EH (cell line): ENCODE results near the gene OR7D4.
A peak's percentile ranks its signal among the peaks of the same experiment; 100 is the strongest.
"Not testable (repeated sequence)": the region's sequence is repeated elsewhere in the genome, so short reads cannot be mapped to it uniquely, and the experiment has no call there.

Experiments used
- DNase-seq: peaks from one replicate; pipeline ENCODE4 v3.0.0-alpha.2; 2015; ENCODE audit warnings: low read depth

OR7D4 gene

DNA sequence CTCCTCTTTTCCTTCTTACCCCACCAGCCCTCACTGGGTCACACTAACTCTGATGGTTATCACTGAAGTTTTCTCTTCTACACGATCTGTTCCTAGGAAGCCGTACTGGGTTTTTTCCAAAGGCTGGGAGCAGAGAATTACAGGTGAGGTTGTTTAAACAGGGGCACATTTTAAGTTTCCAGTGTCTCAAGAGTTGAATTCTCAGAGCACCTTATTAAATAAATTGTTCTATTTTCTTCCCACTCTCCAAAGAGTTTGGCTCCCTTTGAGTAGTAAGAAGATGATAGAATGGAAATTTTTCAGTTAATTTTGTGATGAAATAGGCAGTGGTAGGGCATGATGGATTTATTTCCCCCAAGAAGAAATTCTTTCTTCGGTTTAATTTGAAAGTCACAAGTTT is at the start of gene OR7D4:
Gene OR7D4, minus strand, starts transcription at position 101 of the 400 bp plus-strand sequence. CDS start 4,752 bp downstream, outside the sequence.
- no peak for DNase-seq

DNA sequence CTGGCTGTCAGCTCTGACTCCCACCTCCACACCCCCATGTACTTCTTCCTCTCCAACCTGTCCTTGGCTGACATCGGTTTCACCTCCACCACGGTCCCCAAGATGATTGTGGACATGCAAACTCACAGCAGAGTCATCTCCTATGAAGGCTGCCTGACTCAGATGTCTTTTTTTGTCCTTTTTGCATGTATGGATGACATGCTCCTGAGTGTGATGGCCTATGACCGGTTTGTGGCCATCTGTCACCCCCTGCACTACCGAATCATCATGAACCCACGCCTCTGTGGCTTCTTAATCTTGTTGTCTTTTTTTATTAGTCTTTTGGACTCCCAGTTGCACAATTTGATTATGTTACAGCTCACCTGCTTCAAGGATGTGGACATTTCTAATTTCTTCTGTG is 31.8 kb upstream of the OR7D4 start:
- no peak for DNase-seq

DNA sequence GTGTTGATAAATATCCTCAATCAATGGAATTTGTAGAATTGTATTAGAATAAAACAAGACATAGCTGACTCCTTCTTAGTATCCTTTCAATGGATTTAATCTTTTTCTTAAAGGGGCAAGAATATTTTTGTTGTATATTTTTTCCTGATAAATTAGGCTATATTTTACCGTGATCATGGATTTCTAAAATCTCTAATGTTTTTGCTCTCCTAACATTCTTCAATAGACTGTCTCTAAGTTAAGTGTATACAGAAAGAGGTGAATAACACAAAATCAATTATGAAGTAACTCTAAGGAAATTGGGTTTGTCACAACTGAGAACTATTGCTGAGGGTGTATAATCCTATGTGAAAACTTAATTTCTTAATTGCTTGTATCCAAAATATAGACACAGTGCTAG is 31.2 kb upstream of the OR7D4 start, which contains the start of gene OR7E24:
Gene OR7E24, plus strand, starts transcription at position 301 of the 400 bp plus-strand sequence. CDS start 114 bp downstream, outside the sequence.
- DNase-seq = no peak

DNA sequence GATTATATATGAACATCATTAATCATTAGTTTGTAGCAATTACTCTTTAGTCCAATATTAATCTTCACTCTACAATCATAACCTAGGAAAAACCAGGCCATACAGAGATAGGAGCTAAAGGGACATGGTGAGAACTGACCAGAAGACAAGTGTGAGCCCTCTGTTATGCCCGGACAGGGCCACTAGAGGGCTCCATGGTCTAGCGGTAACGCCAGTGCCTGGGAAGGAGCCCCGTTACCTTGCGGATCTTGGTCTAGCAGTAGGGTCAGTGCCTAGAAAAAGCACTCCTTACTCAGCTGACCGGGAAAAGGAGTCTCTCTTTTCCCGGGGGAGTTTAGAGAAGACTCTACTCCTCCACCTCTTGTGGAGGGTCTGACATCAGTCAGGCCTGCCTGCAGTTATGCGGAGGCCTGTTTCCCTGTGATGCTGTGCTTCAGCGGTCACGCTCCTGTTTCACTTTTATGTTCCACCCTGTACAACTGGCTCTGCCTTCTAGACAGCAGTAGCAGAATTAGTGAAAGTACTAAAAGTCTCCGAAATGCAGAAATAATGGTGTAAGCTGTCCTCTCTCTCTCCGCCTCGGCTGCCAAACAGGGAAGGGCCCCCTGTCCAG is 13.8 kb downstream of the OR7D4 start:
- DNase-seq = peak; percentile 72

DNA sequence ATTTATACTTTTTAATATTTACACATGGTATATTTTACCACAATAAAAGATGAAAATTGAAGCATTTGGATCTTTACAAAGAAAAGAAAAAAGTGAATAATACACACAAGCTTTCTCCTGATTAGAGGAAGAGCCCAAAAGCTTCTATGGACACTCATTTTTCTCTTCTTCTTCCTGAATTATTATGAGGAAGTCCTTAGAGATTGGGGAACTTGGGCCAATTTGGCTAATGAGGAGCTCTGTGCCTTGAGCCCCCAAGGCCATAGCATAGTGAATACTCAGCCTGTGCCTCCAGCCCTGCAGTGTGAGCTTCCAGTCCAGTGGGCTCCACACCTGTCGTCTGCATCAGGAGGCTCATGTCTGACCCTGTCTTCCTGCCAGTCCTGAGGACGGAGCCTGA is 21.3 kb downstream of the OR7D4 start:
- DNase-seq = not testable (repeated sequence)

DNA sequence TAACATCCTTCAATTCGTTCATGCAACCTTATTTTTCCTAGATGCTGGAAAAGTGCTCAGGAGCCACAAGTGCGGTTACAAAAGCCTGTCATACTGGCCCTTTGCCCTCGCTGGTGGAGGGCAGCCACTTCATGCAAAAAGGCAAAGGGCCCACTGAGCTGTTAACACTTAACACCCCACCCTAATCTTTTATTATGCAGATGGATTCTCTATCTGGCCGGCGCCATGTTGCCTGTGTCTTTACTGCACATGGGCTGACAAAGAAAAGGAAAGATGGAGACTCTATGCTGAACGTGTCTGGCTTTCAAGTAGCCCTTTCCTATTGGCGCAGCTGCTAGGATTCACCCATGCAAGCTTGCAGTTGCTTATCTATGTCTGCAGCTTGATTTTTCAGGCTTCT is 29.9 kb downstream of the OR7D4 start:
- DNase-seq = no peak

DNA sequence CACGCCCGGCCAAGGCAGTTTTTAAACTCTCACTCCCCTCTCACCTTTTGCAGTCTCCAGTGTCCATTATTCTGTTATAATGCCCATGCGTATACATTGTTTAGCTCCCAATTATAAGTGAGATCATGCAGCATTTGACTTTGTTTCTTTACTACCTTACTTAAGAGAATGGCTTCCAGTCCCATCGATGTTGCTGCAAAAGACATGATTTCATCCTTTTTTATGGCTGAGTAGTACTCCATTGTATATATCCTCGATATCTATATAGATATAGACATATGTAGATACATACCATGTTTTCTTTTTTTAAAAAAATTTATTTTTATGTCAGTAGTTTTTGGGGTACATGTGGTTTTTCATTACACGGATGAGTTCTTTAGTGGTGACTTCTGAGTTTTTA is 32.2 kb downstream of the OR7D4 start:
- no peak for DNase-seq

DNA sequence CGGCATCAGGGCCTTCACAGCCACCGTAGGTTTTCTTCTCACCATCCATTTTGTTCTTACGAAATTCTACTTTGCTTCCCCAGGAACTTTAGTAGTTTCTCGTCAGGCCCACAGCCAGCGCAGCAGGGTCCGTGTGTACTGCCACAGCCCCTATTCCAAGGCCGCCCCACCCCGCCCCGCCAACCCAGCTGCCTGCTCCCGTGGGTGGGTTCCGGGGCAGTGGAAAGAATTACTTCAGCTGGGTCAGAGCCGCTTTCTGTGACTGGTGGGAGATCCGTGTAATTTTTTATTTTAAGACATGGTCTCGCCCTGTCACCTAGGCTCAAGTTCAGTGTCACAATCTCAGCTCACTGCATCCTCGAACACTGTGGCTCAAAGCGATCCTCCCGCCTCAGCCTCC is 36.4 kb downstream of the OR7D4 start:
- DNase-seq = no peak

DNA sequence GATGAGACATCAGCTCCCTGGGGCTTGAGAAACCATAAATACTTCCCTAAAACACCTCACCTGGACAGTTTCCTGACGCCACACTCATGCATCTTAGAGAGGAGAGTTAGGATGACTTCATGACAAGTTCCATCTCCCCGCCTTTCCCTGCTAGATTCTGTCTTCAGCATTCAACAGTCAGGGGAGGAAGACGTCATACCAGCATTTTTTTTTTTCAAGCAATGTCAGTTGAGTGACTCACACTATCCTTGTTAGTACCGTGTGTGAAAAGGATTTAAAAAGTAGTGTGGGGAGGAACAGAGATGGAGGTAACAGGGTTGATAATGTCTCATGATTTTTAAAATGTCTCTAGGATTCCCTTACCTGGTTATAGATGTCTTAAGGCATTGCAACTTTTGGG is 40.5 kb downstream of the OR7D4 start, which contains the start of gene OR7D2:
Gene OR7D2, plus strand, starts transcription at position 79 of the 400 bp plus-strand sequence. CDS start 6,803 bp downstream, outside the sequence.
- DNase-seq = no peak

DNA sequence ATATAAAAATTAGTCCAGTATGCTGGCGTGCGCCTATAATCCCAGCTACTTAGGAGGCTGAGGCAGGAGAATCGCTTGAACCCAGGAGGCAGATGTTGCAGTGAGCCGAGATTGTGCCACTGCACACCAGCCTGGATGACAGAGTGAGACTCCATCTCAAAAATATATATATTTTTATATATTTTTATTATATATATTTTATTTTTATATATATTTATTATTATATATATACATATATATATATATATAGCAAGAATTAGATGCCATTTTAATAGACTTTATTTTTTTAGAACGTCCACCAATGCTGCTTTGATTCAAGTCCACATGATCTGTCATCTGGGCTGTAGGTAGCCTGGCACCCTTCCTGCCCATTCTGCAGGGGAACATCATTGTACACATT is 44.1 kb downstream of the OR7D4 start:
- DNase-seq = no peak

DNA sequence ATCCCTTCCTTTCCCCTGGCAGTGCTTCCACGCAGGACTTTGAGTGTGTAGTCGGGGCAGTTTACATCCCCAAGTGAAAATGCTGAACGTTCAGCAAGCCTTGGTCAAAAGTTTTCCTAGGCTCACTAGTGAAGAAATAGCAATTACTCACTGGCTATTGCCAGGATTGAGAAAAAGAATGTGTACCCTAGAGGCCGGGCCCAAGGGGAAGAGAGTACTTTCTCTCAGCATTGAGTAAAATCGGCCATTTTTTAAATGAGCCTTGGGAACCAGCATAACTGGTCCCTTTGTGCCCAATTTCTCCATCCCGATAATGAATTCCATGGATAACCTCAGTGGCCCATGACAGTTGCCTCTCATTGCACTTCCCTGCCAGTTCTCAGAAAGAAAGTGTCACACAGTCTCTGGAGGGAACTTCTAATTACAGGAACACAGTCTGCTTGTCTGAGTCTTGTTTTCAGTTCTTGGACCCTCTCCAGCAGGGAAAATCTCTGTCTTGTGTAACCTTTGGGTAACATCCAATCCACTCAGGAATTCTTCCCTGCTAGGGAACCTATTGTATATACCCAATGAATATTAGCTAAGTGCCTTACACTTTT is 47.9 kb downstream of the OR7D4 start:
- DNase-seq = peak; percentile 3

DNA sequence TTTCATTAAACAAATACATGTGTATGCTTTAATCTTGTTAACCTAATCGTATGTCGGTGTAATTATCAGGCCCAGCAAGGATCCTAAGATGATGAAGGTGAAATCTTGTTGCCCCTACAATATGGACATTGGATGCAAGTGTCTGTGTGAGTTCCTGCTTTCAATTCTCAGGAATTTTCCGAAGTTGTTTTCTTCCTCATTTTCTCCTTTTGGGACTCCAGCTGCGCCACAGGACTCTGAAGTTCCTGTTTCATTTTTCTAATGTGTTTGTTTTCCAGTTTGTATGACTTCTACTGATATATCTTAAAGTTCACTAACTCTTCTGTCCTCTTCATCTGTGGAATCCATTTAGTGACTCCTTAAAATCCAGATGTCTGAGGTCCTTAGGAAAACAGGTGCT is 52.5 kb downstream of the OR7D4 start:
- DNase-seq = no peak

DNA sequence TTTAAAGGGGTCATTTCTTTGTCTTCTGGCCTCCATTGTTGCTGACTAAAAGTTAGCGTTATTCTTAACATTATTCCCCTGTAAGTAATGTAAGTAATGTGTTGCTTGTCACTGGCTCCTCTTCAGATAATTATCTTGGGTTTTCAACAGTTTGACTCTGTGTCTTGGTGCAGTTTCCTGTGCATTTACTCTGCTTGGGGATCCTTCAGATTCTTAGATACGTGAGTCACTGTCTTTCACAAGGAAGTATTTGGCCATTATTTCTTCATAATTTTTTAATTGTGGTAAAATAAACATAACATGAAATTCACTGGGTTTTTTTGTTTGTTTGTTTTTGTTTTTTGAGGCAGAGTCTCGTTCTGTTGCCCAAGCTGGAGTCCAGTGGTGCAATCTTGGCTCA is 54.1 kb downstream of the OR7D4 start:
- peak; percentile 43 for DNase-seq

DNA sequence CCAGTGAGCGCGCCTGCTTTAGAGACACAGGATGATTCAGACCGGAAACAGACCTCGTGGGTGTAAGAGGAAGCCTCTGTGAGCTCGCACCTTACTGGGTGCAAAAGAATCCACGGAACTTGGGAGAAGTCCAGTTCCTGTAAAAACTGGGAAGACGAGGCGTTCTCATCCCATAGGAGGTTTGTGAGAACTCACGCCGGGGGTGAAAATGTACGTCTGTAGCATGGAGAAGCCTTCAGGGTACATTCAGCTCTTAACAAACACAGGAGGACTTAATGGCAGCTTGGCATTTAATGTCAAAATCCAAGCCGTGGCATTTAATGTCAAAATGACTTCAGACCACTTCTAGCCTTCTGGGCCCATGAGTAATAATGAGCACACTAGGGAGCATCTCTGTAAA is 58.0 kb downstream of the OR7D4 start:
- DNase-seq = no peak
